CD1c-positive myeloid dendritic cell (primary cell): ENCODE data around the gene MLLT1.

Experiments used
- DNase-seq: peaks from one replicate; pipeline ENCODE4 v3.0.0-alpha.2; 2016; ENCODE audit errors: extremely low spot score

MLLT1 gene

DNA sequence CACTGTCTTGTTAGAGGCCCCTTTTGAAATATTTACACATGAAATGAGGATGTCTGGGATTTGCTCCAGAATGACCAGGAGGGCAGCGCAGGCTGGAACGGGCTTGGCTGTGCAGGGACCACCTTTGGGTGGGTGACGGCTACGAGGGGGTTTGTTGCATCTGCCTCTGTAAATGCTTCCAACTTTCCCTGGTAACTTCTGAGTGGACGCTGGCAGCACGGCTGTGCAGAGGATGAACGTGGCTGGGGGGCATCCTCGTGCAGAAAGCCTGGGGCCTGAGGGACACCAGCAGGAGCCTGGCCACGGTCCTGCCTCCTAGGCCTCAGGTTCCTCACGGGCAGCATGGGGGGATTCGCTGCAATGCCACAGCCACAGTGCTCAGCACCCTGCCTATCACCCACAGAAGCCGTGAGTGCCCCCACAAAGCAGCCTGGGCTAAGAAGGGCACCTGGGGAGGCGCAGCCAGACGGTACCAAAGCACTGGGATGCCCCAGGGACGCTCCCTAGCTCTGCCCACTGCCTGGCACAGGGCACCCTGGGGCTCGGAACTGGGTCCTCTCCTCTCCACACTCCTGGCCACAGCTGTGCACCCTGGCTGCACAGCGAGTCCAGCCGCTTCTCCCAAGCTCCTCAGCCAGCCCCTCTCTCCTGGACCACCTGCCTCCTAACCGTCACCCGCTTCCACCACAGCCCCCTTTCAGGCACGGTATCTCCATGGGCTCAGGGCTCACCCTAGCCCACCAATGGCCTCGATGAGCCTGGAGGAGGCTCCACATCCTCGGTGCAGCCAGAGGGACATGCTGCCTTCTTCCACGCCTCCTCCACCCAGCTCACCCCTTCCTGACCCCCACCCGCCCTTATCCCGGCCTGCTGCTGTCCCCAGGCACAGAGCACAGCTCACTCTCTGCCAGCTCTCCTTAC is 44.5 kb downstream of the MLLT1 start:
- DNase-seq = no peak

DNA sequence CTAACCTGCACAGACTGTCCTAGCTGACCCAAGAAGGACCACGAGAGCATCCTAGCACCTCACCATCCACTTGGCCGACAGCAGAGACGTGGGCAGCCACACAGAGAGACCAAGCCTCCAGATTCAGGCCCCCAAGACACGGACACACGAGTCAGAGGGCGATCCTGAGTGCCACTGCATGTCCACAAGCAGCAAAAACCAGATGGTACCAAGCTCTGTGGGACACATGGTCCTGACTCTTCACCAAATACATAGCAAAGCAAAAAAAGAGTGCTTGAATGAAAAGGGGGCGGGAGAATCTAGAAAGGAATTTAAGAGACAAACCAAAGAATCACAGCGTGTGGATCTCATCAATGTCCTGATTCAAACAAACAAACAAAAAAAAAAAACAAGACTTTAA is 45.2 kb downstream of the MLLT1 start:
- no peak for DNase-seq

DNA sequence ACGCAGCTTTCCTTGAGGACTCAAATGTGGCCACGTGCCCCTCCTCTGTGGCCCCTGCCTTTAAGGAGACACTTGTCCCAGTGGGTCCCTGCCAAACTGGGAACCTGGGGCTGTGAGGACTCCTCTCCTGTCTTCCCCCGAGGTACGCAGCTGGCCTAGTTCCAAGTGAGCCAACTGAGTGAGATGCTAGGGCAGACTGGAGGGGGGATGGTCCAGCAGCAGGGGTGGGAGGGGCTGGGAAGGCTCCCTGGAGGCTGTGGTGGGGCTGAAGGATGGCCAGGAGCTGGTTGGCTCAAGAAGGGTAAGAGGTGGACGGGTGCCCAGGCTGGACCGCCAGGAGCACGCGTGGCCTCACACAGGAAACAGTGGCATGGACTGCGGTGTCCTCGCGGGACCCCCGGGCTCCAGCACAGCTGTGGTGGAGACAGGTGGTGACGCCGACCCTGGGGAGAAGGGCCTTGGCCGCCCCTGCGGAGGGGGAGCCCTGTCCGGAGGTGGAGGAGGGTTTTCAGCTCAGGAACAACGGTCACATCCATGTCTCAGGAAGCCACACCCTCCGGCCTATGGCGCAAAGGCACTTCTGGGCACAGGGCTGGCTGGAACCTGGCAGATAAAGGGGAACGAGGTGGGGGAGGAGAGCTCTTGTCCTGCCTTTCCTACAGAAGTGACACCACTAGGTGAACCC is 45.8 kb downstream of the MLLT1 start:
- DNase-seq = peak; percentile 51

DNA sequence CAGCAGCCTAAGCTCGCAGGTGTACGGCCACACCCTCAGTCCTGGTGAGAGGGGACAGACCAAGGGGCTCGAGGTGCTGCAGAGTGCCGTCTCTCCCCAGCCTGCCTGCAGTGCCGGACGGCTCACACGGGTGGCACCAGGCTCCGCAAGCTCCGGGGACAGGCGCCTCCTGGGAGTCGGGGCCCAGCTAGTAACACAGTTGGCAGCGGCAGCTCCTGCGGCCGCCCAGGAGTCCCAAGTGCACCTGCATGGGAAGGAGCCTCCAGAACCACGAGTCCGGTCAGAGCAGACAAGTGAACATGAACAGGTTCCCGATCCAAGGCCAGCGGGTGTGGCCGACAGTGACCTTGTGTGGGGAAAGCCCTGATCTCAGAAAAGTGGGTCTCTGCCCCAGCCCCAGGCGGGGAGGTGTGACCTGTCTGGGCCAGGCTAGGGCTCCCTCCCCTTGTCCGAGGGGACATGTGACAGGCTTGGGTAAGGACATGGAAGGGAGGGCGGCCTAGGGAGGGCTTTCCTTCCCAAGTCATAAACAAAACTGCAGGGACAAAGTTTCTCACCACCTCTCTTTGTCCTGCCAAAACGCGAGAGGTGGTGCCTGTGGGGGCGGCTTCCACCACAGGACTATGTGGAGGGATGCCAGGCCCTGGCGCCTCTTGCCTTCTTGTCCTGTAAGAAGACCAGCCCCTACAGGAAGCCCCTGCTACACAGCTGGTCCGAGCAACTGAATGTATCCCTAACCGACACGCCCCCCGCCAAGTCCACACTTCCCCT is 46.5 kb downstream of the MLLT1 start:
- no peak for DNase-seq

DNA sequence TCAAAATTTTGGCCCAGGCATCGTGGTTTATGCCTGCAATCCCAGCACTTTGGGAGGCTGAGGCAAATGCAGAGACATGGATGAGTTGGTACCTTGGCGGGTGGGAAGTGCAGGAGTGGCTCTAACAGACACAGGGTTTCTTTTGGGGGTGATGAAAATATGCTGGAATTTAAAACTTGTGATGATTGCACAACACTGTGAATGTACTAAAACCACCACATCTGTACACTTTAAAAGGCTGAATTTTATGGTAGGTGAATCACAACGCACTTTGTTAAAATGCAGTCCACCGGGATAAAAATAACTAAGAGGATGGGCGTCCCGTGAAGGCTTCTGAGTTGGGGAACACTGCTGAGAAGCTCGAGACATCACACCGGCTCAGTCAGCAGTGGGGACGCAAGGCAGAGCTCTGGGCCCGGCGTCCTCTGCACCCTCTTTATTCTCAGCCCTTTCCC is 47.1 kb downstream of the MLLT1 start:
- no peak for DNase-seq

DNA sequence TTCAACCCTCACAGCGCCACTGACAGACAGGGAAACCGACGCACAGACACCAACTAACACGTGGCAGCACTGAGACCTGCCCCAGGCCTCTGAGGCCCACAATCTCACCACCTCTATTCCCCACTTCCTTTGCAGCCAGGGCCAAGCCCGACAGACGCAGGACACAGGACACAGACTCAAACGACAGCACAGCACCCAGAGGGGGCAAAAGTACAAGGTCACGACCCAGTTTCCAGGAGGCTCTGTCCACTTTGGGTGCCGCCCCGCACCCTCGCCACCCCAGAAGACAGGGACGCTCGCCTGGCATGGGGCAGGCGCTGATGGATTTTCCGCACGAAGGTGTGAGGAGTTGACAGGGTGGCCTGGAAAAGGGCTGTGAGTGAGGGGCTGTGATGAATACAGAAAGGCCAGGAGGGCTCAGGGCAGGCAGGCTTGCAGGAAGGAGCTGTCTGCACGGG is 48.8 kb downstream of the MLLT1 start:
- DNase-seq = no peak

DNA sequence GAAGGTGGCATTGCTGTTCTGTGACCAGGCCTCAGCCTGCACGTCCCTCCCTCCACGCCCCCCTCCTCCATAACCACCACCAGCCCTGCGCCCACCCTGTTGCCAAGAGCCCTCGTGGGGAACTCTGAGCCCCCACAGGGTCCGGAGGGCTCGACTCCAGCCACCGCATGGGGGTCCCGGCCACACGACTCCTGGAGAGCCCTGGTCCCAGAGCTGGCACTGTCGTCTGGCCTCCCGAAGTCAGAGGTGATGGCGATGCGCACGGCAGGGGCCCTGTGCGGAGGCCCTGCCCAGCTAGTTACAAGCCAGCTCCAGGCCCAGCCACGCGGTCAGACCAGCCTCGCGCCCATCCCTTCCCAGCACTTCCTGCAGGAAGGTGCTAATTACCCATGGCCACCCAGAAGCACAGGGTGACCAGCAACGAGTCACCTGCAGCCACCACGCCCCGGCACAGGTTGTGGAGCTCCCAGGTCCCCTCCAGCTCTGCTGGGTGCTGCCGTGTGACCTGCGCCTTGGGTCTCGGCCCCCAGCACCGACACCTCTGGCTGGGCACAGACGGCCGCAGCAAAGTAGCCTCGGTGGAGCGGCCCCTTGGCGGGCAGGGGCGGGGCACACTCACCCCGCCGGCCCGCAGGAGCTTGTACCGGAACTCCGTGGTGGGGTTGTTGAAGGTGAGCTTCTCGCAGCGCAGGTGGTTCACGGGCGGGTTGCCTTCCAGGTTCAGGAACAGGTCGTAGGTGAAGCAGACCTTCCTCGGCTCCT is 49.6 kb downstream of the MLLT1 start:
- no peak for DNase-seq

DNA sequence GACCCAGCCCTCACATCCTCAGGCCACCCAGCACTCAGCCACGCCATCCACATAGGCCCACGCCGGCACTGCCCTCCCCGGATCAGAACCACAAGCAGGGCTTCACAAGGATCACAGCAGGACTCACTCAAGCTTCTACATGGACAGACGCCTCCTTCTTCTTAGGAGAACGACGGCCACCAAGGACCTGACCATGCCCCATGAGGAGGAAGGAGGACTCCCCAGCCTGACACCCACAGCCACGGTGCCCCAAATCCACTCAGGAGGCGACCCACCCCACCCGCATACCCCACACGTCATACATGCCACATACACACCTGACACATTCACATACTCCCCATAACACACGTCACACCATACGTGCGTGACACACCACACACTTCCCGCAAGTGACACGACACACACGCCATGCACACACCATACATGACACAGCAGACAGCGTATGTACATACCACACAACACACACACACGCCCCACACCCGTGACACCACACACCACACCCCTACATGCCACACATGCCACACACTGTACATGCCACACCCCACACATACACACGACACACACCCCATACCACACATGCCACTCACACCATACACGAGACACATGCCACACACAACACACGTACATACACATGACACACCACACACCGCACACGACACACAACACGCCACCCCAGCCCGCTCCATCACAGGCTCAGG is 50.4 kb downstream of the MLLT1 start:
- DNase-seq = no peak

DNA sequence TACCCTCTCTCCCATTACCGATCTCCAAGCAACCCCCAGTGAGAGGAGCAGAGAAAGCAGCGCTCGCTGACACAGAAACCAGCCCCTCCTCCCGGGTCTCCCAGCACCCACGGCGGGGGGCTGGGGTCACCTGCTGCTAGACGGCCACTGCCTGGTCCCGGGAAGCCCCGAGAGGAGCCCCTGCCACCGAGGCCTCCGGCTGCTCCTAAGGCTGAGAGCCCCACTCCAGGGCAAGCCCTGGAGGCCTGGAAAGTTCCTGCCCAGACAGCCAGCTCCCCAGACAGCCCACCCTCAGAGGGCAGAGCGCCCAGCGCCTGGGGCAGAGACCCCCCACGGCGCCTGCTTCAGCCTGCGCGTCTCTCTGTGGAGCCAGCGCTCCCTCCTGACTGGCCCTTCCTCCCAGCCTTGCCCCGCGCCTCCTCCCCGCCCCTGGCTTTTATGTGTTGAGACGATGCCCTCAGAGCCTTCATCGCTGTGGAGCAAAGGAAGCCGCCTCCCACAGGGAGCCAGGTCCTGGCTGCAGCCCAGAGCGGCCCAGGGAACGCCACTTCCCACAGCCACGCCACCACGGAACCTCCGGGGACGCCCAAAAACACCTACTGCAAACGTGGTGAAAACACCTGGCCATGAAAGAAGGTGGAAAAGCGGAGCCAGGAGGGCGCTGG is 51.1 kb downstream of the MLLT1 start:
- no peak for DNase-seq

DNA sequence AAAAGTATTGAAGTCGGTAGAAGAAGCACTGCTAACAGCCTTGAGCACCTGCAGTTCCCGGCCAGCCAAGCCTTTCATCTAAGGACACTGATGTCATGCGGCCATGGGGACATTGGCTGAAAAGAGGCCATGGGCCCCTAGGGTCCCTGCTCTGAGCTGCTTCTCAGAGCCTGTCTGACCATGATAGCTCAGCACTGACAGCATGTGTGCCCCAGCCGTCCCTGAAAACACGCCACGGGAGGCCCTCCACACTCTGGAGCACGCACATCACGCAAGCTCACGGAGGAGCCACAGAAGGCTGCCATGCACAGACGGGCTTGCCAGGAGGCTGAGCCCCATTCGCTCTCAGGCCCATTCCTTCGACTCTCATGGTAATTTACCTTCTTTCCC is 51.8 kb downstream of the MLLT1 start:
- no peak for DNase-seq

DNA sequence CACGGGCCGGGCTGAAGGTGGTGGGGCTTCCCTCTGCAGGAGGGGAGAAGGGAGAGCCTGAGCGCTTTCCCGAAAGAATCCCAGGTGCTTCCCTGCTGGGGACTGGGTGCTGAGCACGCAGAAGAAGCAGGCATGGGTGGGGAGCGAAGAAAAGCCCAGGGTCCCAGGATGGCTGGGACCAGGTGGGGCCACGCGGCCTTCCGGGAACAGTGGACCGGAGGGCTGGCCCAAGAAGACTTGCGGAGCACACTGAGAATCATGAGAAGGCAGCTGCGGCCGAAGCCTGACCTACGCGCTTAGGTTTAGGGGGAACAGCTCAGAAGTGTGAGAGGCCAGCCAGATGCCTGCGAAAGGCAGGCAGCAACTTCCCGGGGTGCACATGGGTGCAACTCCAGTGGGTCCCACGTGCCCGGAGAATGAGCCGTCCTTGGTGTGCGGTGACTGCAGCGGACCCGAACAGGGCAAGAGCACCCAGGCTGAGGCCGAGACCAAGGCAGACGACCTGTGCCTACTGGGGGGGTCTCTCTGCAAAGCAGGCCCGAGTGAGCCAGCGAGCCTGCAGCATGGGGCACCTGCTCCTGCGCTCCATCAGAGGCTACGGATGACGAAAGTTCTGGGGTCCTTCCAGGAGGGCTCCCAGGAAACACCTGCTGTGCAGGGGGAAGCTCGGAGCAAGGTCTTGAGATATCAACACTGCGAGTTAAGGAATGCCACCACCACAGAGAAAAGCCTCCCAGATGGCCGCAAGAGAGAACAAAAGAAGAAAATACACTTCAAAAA is 52.4 kb downstream of the MLLT1 start:
- no peak for DNase-seq

DNA sequence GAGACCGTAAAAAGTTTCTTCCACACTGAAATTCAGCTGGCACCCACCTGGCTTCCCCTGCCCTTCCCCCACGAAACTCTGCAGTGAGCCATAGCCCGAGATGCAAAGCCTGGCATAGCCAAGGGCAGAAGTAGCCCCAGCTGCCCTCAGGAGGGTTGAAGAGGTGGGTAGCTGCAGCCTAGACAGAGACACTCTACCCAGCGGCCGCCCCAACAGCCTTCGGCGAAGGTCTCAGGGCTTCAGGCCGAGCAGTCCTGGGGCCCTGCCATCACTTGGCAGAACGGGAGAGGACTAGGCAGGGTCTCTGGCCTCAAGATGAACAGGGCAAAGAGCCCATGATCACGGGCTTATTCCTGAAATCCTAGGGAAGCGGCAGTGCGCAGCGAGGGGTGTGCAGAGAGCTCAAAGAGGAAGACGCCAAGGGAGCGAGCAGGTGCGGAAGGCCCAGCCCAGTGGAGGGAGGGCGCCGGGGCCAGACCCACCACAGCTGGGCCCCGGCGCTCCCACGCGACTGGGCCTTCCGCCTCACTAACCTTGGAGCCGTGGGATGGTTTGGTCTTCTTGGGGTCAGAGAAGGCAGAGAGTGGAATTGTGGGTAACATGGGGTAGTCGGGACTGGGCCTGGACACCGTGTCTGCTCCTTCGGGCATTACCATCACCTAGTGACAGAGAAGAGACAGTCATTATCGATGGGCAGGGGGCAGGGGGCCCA is 53.2 kb downstream of the MLLT1 start:
- DNase-seq = no peak

DNA sequence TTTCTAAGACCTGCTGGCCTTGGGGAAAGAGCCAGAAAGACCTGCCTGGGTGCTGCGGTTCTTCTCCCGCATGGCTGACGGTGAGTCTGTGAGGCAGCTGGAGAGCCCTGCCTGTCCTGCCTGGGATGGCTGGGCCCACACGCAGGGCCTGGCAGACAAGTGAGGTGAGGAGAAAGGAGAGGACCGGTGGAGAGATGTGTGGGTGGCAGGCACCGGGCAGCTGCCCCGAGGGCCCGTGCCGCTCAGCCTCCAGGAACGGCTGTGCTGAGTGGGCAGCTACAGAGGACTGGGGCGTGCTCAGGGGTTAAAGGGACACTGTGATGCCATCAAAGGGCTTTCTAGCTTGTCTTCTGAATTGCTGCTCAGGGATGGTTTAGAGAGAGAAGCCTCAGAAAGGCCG is 53.8 kb downstream of the MLLT1 start:
- DNase-seq = no peak

DNA sequence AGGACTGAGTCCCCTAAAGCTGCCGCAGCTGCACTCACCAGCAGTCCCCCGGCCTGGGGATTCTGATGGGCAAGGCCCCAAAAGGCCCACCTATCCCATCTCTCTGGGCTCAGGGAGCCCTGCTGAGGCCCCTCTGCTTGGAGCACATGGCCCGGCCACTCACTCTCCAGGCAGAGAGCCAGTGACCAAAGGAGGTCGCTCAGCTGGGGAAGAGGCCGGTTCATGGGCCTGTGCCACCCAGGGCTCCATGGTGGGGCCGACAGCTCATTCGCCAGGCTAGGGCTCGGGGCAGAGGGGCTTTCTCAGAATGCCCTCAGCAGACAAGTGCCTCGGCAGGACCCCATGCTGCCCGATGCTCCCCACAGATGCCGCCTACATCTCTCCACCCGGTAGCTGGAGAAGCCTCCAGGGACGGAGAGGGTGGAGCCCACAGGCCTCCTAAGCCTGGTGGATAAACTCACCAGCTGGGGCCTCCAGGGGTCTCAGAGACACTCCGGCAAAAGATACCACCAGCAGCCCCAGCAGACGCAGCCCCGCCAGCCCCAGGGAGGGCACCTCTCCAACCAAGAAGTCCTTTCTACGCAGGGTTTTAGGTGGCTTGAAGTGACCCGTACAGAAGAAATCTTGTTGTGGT is 54.4 kb downstream of the MLLT1 start:
- DNase-seq = no peak

DNA sequence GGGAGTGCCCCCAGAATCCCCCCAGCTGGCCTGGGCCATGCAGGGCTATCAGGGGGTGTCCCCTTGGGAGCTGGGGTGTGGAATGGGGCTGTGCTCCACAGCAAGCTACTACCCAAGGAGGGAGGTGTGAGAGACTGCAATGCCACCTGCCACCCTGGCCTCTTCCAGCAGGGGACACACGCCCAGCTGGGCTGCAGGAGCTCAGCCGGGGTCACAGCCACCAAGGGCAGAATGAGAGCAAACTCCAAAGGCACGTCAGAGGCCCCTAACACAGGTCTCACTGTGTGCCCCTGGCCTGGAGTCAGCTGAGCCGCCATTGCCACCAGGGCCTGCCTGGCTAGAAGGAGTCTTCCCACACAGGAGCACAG is 55.5 kb downstream of the MLLT1 start:
- DNase-seq = no peak

DNA sequence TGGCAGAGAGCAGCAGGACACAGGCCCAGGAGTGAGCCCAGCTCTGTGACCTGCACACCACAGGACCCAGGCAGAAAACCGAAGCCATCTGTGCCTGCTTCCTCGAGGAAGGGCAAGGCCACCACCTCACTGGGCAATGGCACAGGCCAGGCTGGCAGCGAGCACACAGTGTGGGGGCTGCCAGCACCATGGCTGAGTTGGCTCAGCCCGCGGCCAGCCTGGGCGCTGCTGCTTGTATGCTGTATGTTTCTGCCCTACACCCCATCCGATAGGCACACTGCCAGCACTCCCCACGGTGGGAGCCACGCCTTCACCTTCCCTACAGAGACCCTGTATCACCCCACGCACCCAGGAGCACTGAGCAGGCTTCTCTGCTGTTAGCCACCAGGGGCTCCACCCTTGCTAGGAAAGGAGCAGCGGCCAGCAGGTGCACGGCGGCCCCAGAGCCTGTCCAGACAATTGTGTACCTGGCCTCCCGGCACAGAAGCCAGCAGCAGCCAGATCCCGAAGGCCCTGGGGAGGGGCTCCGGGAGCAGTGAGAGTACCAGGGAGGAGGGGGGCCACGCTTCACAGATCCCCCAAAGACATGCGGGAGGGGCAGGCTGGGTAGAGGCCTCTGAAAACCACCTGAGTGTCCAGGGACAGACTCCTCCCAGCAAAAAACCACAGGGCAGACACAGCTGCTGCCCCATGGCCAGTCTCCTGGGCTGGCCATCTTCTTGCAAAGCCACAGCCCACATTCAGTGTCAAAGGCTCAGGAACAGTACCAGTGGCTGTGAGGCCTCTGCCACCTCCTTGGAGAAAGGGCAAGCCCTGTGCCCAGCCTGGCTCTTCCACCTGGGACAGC is 56.1 kb downstream of the MLLT1 start:
- DNase-seq = no peak

DNA sequence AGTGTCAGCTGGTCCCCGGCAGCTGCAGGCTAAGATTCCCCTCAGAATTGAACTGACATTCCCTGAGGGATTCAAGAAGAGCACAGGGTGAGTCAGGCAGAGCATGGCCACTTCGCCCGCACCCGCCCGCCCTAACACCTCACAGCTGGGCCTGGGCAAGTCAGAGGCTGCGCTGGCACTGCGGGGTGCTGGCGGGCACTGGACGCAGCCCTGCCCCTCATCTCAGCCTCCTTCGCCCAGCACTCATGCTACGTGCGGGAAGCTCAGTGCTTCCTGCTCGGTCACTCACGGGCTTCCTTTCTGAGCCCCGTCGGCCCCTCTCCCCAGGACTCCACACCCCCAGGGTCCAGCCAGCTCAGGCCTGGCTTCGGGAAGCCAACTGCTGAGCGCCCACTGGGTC is 56.9 kb downstream of the MLLT1 start:
- no peak for DNase-seq
